HG03108 (cell line): ENCODE measurements around the gene GRIP2.

ENCODE experiments used
- ATAC-seq: cut with Tn5 transposase; IDR thresholded peaks from one replicate; pipeline ENCODE4 v1.9.1; 2021; ENCODE audit warnings: moderate library complexity; ENCODE audit not compliant: unreplicated experiment

Gene GRIP2

GRCh38 chr3:14562121-14562890 is 22.2 kb upstream of the GRIP2 start:
- ATAC-seq = no peak

GRCh38 chr3:14561051-14561960 is 21.2 kb upstream of the GRIP2 start:
- no peak for ATAC-seq

DNA sequence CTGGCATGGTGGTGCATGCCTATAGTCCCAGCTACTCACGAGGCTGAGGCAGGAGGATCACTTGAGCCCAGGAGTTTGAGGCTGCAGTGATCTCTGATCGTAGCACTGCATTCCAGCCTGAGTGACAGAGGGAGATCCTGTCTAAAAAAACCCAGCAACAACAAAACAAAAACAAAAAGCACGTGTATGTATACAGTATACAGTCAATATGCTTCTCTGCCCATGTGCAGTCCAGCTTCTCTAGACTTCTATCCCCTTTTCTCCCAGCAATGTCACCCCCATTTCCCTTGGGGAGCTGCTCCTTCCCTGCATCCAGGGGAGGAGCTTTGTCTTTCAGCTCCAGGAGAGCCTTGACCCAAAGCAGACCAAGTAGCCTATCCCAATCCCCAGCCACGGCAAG is 20.0 kb upstream of the GRIP2 start:
- ATAC-seq = no peak

- ATAC-seq = no peak
These were observed 17.9 kb upstream of the GRIP2 start for GRCh38 chr3:14558029-14558428.

GRCh38 chr3:14555835-14556234 is 15.7 kb upstream of the GRIP2 start:
- ATAC-seq = no peak

- ATAC-seq = no peak
These were observed 14.6 kb upstream of the GRIP2 start for GRCh38 chr3:14554715-14555114.

- no peak for ATAC-seq
These were observed 13.7 kb upstream of the GRIP2 start for GRCh38 chr3:14553871-14554270.

DNA sequence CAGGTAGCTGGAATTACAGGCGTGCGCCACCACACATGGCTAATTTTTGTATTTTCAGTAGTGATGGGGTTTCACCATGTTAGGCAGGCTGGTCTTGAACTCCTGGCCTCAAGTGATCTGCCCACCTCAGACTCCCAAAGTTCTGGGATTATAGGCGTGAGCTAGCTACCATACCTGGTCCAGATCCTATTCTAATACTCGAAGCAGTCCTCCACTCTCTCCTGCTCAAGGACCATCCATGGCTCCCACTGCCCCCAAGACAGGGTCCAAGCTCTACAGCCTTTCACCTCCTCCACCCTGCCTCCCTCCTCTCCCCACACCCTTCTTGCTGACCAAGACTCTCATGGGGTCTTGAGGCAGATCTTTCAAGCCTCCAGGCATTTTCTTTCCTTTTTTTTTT is 12.6 kb upstream of the GRIP2 start:
- ATAC-seq = no peak

- no peak for ATAC-seq
These were observed 12.0 kb upstream of the GRIP2 start for GRCh38 chr3:14552041-14552648.

- ATAC-seq = no peak
These were observed 10.8 kb upstream of the GRIP2 start for GRCh38 chr3:14550651-14551611.

DNA sequence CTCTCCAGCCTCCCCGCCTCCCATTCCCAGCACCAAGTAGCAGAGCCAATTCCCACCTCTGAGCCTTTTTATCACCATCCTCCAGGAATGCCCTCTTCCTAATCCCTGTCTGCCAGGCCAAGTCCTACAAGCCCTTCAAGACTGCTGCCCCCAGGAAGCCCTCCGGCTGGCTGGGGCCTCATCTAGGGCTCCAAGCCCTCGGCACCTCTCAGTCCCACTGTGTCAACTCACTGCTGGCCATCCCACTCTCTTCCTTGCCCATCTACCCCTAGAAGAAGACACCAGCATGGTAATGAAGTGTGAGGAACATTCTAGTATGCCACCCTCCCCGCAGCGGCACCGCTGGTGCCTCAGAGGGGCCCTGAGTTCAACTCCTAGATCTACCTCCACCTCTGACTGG is 10.0 kb upstream of the GRIP2 start:
- ATAC-seq = no peak

DNA sequence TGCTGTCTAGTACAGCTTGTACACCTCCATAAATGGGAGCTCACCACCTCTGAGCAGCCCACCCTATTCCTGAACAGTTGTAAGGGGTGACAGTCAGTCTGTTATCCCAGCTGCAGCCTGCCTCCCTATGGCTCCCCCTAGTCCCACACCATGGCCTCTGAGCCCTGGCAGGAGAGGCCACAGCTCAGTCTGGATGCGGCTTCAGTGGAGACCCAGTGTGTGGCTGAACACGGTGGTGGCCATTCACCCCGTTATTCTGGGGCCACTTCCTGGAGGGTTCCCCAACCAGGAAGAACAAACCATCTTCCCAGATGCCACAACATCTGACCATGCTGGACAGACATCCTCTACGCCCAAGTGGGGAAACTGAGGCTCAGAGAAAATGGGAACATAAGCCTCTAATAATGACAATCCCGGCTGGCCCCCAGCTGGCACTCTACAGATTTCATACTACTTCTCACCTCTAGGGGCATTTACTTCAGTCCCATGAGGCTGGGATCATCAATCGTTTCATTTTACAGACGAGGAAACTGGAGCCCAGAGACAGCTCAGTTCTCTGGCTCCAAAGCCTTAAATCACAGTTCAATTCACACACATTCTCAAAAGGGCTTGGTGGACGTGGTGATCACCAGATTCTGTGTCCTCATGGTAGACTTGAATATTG is 9.2 kb upstream of the GRIP2 start:
- no peak for ATAC-seq

DNA sequence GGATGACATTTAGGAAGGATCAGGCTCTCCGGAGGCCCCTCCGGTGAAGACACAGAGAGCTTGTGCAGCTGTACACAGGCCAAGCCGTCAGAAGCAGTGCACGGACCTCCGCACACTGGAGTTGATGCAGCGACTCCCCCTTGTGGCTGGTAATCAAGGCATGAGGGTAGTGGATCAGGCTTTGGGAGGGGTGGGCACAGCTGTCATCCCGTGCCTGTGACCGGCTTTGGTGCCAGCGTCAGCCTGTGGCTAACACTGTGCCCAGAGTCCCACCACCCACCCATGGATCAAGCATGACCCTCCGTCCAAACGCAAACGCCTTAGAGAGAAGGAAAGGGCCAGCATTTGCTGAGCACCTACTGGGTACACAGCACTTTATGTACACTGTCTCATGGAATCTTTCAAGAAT is 8.2 kb upstream of the GRIP2 start:
- ATAC-seq = no peak

DNA sequence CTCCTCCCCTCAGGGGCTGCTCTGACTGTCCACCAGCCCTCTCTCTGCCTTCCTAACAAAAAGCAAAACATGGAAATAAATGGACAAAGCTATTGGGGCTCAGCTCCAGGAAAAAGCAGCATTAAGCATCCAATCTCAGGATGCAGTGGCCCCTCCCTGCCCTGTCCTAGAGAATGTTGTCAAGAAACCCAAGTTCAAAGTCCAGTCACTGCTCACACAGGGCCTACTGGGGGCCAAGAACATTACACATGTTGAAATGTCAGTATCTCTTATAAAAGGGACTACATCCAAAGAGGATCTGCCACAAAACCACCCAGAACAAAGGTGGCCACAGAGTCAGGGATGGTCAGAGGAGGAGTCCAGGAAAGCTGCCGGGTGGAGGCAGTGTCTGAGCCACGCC is 7.6 kb upstream of the GRIP2 start:
- ATAC-seq = no peak

- ATAC-seq = no peak
These were observed 5.9 kb upstream of the GRIP2 start for GRCh38 chr3:14546041-14546440.

- no peak for ATAC-seq
These were observed 5.1 kb upstream of the GRIP2 start for GRCh38 chr3:14545251-14545635.

GRCh38 chr3:14544282-14545250 is 4.4 kb upstream of the GRIP2 start:
- ATAC-seq = no peak

- ATAC-seq = no peak
These were observed 3.3 kb upstream of the GRIP2 start for GRCh38 chr3:14543446-14543845.

DNA sequence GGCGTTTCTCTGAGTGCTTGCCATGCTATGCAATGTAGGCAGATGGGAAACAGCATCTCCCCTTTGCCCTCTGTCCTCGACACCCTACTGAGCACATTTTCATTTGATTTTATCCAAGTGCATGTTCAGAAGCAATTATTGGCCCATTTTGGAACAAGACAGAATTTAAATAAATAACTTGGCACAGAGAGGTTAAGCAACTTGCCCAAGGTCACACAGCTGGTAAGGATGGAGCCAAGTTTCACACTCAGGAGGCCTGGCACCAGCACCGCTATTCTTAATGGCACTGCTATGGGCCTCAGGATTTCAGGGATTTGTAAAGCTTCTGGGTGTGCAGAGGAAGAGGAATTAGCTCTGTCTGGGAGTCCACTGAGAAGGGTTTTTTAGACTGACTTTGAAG is 2.5 kb upstream of the GRIP2 start:
- no peak for ATAC-seq
